Smooth muscle cell (in vitro differentiated cells): Measurements from ENCODE around the gene SLC35F6. TPM values are rescaled to one million over a fixed set of nuclear protein-coding genes. Genes with fewer than 3 reads are reported as not detected.

Source experiments
- DNase-seq: peaks from one replicate; lab custom pipeline; 2025; ENCODE audit not compliant: unreplicated experiment; lab: John Stamatoyannopoulos, UW
- H2AFZ ChIP-seq: fragments of 200-600 bp; sonication (generic); 2 replicates; pipeline ENCODE4 v1.6.0; 2016; ENCODE audit warnings: antibody characterized with exemption, low read depth, mild to moderate bottlenecking
- H3F3A ChIP-seq: fragments of 200-600 bp; sonication (generic); 2 replicates; pipeline ENCODE4 v1.6.0; 2017; ENCODE audit warnings: antibody characterized with exemption, low read depth
- H3K27ac ChIP-seq: fragments of 200-600 bp; sonication (generic); 2 replicates; pipeline ENCODE4 v1.5.1; 2016; ENCODE audit warnings: low read depth, mild to moderate bottlenecking
- H3K27me3 ChIP-seq: fragments of 200-600 bp; sonication (generic); 2 replicates; pipeline ENCODE4 v1.6.1; 2016; ENCODE audit warnings: low read depth, mild to moderate bottlenecking
- H3K36me3 ChIP-seq: fragments of 200-600 bp; sonication (generic); 2 replicates; pipeline ENCODE4 v1.5.1; 2016; ENCODE audit warnings: low read depth
- H3K4me1 ChIP-seq: fragments of 200-600 bp; sonication (generic); 2 replicates; pipeline ENCODE4 v1.5.1; 2016; ENCODE audit warnings: low read depth
- H3K4me2 ChIP-seq: fragments of 200-600 bp; sonication (generic); 2 replicates; pipeline ENCODE4 v1.6.0; 2016; ENCODE audit warnings: mild to moderate bottlenecking
- H3K4me3 ChIP-seq: fragments of 200-600 bp; sonication (generic); 2 replicates; pipeline ENCODE4 v1.5.1; 2016; ENCODE audit warnings: mild to moderate bottlenecking
- H3K79me2 ChIP-seq: fragments of 200-600 bp; sonication (generic); 2 replicates; pipeline ENCODE4 v1.6.0; 2016; ENCODE audit warnings: low read depth, mild to moderate bottlenecking
- H3K9ac ChIP-seq: fragments of 200-600 bp; sonication (generic); 2 replicates; pipeline ENCODE4 v1.6.0; 2016; ENCODE audit warnings: low read depth
- H3K9me3 ChIP-seq: fragments of 200-600 bp; sonication (generic); replicated peaks from 2 replicates; pipeline ENCODE4 v1.5.1; 2016; ENCODE audit warnings: low read depth
- H4K20me1 ChIP-seq: fragments of 200-600 bp; sonication (generic); 2 replicates; pipeline ENCODE4 v1.6.0; 2016; ENCODE audit warnings: low read depth
- WGBS: methylation state at CpG from one replicate; pipeline ENCODE4 v1.1.7; 2016; ENCODE audit warnings: low lambda C conversion rate; 5-methylcytosine and 5-hydroxymethylcytosine counted together
- polyA plus RNA-seq: library from polyadenylated mRNA; unstranded; fragments of >200 nt; fragmentation: Nextera tagmentation; extraction: Ambion mirVana; gene quantifications from 2 replicates; pipeline ENCODE4 v1.2.1, GENCODE V29; 2016
- total RNA-seq: library from RNA; depleted of rRNA; stranded (reverse); fragments of >200 nt; gene quantifications from 2 replicates; pipeline ENCODE4 v1.2.3, GENCODE V29; 2014
- TF ChIP-seq, protein P1 (sequence below): fragments of 200-600 bp; sonication (generic); IDR thresholded peaks from 2 replicates; pipeline ENCODE4 v1.5.1; 2017; ENCODE audit warnings: borderline replicate concordance, mild to moderate bottlenecking, antibody characterized with exemption; ENCODE audit not compliant: insufficient read depth, poor library complexity, severe bottlenecking

The SLC35F6 gene
- total and polyA plus RNA-seq, 2 experiments from 2014 or later, result 16.9 to 19.2 TPM

- TF ChIP-seq, protein P1, sequence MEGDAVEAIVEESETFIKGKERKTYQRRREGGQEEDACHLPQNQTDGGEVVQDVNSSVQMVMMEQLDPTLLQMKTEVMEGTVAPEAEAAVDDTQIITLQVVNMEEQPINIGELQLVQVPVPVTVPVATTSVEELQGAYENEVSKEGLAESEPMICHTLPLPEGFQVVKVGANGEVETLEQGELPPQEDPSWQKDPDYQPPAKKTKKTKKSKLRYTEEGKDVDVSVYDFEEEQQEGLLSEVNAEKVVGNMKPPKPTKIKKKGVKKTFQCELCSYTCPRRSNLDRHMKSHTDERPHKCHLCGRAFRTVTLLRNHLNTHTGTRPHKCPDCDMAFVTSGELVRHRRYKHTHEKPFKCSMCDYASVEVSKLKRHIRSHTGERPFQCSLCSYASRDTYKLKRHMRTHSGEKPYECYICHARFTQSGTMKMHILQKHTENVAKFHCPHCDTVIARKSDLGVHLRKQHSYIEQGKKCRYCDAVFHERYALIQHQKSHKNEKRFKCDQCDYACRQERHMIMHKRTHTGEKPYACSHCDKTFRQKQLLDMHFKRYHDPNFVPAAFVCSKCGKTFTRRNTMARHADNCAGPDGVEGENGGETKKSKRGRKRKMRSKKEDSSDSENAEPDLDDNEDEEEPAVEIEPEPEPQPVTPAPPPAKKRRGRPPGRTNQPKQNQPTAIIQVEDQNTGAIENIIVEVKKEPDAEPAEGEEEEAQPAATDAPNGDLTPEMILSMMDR, result no peak
- Histone ChIP-seq H4K20me1 (no peaks in the 10 kb centered on the region), H3K4me3 (no peak overlapping the region), H3K9ac (no peak overlapping the region), H3K27me3 (no peaks in the 10 kb centered on the region), H3K79me2 (no peaks in the 10 kb centered on the region), H2AFZ (no peak overlapping the region), H3F3A (no peaks in the 10 kb centered on the region), H3K4me1 (no peaks in the 10 kb centered on the region), H3K36me3 (no peaks in the 10 kb centered on the region), H3K9me3 (no peaks in the 10 kb centered on the region), H3K4me2 (no peak overlapping the region), H3K27ac (no peak overlapping the region)
- DNase-seq, result no peak
- WGBS, result 97% methylated on average over 7 of the region's 7 CpGs
Observed at GRCh38 chr2:26739514-26739913, 24.6 kb upstream of the SLC35F6 start.

- Histone ChIP-seq H3K27ac (no peak overlapping the region), H3K9ac (no peak overlapping the region), H3K4me1 (no peaks in the 10 kb centered on the region), H3F3A (no peaks in the 10 kb centered on the region), H3K9me3 (no peaks in the 10 kb centered on the region), H4K20me1 (no peaks in the 10 kb centered on the region), H3K4me3 (no peak overlapping the region), H2AFZ (no peak overlapping the region), H3K79me2 (no peaks in the 10 kb centered on the region), H3K27me3 (no peaks in the 10 kb centered on the region), H3K36me3 (no peaks in the 10 kb centered on the region), H3K4me2 (no peak overlapping the region)
- WGBS, result 77% methylated on average over 6 of the region's 6 CpGs
- DNase-seq, result no peak
- TF ChIP-seq, protein P1, result no peak
Observed at GRCh38 chr2:26740346-26740745, 23.7 kb upstream of the SLC35F6 start.

DNA sequence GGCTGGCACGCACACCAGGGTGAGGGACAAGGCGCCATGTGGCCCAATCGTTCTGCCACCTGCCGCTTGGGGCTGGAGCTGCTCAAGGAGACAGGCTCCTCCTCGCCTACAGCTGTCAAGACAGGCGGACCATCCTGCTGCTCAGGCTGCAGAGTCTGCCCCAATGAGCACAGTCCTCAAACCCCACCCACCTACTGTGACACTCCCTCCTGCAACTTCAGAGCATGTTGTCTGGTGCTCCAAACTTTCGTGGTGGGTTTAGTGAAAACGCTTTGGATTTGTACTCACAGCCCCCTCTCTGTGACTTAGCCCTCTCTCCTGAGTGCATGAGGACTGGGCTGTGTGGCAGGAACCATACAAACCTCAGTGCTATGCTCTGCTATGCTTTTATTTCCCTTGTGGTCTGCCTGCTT is 23.2 kb upstream of the SLC35F6 start:
- TF ChIP-seq, protein P1, result no peak
- Histone ChIP-seq H3K4me2 (no peak overlapping the region), H3K36me3 (no peaks in the 10 kb centered on the region), H2AFZ (no peak overlapping the region), H3K27ac (no peak overlapping the region), H3K4me3 (no peak overlapping the region), H3K4me1 (no peaks in the 10 kb centered on the region), H3K9ac (no peak overlapping the region), H3F3A (no peaks in the 10 kb centered on the region), H3K9me3 (no peaks in the 10 kb centered on the region), H3K27me3 (no peaks in the 10 kb centered on the region), H4K20me1 (no peaks in the 10 kb centered on the region), H3K79me2 (no peaks in the 10 kb centered on the region)
- DNase-seq, result no peak
- 62% methylated on average over 8 of the region's 8 CpGs for WGBS

GRCh38 chr2:26742048-26742770 is 21.9 kb upstream of the SLC35F6 start:
- H3K4me1 ChIP-seq, result no peaks in the 10 kb centered on the region
- no peak for DNase-seq
- no peak overlapping the region for H2AFZ ChIP-seq
- no peak overlapping the region for H3K4me2 ChIP-seq
- no peak overlapping the region for H3K4me3 ChIP-seq
- no peaks in the 10 kb centered on the region for H4K20me1 ChIP-seq
- 94% methylated on average over 15 of the region's 15 CpGs for WGBS
- H3F3A ChIP-seq, result no peaks in the 10 kb centered on the region
- no peak overlapping the region for H3K9ac ChIP-seq
- H3K27ac ChIP-seq, result no peak overlapping the region
- H3K27me3 ChIP-seq, result no peaks in the 10 kb centered on the region
- H3K9me3 ChIP-seq, result no peaks in the 10 kb centered on the region
- no peaks in the 10 kb centered on the region for H3K79me2 ChIP-seq
- TF ChIP-seq, protein P1, result no peak
- no peaks in the 10 kb centered on the region for H3K36me3 ChIP-seq
